Measurements from ENCODE around the gene SLC6A1.

GRCh38 chr3:11000528-11000927 lies 8.0 kb downstream of the SLC6A1 start:
- no peak for TF ChIP-seq CTCF (IDR thresholded peaks at IDR 0.05; ENCODE audit: low read depth, low read length)
- TF ChIP-seq POLR2A (IDR thresholded peaks at IDR 0.05; ENCODE audit: extremely low read depth, insufficient read length): no peak

Data from NB4 (cell line).